HG02884 (cell line): ENCODE results near the gene ETHE1.
A peak's percentile ranks its signal among the peaks of the same experiment; 100 is the strongest.
"Not testable (repeated sequence)": the region's sequence is repeated elsewhere in the genome, so short reads cannot be mapped to it uniquely, and the experiment has no call there.

Experiments used
- ATAC-seq: cut with Tn5 transposase; IDR thresholded peaks from one replicate; pipeline ENCODE4 v1.9.1; 2021; ENCODE audit warnings: mild to moderate bottlenecking, moderate library complexity; ENCODE audit not compliant: unreplicated experiment

The ETHE1 gene

DNA sequence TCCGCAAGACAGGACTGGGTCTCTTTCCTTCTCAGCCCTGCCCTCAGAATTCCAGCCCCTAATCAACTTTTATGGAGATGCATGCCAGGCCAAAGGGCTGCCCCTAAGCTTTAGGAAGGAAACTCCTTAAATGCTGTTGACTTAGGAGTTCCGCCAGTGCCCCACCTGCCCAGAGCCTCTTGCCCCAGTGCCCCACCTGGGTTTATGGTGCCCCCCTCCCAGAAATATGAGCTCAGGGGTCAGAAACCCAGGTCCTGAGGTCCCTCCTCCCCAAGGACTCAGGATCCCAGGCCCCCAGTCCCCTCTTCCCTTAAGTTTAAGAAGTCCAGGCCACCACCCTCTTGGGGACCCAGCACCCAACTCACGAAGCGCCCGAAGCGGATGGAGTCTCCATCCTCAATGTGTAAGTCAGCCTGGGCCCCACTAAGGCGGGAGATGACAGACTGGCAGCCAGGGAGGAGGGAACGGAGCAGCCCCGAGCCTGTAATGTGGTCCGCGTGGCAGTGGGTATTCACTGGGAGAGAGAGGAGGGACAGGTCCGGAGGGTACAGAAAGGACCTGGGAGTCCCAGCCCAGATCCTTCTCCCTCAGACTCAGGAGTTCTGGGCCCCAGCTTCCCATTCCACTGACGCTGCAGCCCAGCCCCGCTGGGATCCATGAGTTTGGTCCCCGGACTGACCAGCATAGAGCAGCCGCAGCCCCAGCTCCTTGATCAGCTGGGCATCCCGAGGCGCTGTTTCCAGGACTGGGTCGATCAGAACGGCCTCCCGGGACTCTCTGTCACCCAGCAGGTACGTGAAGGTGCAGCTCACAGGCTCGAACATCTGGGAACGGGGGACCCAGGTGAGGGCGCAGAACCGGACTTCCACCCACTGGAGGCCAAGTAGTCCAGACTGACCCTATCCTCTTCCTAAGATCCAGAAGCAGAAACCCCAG is 897 bp downstream of the ETHE1 start:
- no peak for ATAC-seq

DNA sequence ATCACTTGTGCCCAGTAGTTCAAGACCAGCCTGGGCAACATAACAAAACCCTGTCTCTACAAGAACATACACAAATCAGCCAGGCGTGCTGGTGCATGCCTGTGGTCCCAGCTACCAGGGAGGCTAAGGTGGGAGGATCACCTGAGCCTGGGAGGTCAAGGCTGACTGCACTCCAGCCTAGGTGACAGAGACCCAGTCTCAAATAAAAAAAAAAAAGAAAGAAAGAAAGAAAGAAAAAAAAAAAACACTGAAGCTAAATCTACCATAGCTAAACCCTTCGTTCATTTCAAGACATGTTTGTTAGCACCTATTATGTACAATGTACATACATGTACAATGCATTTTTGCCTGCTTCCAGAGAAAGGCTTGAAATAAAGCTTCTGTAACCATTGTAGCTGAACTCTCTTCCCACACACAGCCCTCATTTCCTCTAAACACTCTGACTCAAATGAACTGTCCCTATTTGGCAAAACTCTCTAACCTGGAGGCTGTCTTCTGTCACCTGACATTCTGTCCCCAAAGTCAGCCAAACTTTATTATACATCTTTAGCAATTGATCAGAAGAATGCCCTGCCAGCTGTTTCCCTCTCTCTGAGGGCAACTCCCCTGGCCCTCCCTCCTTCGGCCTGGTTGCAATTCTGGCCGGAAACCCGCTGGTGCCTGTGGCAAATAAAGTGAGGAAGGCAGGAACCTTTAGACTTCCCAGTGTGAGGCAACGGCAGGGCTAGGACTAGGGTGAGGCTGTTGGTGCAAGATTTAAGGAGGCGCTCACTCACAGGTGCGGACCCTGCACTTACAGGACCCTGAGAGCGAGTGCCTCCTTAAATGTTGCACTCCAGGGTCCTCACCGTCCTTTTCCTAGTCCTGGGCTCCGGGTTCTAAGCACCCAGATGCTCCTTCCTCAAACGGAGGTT is 1.8 kb downstream of the ETHE1 start:
- ATAC-seq, result no peak

DNA sequence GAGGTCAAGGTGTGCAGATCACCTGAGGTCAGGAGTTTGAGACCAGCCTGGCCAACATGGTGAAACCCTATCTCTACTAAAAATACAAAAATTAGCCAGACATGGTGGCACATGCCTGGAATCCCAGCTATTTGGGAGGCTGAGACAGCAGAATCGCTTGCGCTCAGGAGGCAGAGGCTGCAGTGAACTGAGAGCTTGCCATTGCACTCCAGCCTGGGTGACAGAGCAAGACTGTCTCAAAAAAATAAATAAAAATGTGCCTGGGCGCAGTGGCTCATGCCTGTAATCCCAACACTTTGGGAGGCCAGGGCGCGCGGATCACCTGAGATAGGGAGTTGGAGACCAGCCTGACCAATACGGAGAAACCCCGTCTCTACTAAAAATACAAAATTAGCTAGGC is 3.3 kb downstream of the ETHE1 start:
- not testable (repeated sequence) for ATAC-seq

DNA sequence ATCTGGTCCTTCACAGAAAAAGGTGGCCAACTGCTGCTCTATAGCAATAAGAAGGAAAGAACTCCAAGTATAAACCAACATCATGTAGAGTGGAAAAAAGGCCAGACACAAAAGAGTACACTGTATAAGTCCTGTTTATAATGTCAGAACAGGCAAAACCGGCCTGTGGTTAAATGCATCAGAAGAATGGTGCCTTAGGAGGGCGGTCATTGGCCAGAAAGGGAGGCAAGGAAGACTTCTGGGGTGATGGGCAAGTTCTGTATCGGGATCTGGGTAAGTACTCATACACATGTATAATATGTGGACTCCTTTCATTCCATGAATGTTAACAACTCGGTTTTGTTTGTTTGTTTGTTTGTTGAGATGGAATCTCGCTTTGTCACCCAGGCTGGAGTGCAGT is 4.1 kb downstream of the ETHE1 start:
- ATAC-seq, result no peak

DNA sequence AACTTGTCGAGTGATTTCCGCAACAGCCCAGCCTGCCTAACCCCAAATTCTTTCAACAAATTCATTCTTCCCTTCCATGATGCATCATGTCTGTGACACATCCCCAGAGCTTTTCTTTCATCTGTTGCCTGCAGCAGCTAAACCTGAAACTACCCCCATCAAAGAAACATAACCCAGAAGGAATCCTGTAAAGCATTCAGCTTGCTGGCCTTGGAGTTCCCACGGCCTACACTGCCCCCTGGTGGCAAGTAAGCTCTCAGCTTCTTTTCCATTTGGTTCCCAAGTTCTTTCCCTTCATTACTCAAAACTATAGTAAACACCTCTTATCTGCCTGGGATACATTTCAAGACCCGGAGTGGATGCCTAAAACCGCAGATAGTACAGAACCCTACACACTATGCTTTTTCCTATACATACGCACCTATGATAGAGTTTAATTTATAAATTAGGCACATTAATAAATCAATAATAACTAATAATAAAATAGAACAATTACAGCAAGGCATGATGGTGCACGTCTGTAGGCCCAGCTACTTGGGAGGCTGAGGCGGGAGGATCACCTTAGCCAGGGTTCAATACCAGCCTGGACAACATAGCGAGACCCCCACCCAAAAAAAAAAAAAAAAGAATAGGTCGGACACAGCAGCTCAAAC is 7.4 kb downstream of the ETHE1 start:
- ATAC-seq, result no peak

DNA sequence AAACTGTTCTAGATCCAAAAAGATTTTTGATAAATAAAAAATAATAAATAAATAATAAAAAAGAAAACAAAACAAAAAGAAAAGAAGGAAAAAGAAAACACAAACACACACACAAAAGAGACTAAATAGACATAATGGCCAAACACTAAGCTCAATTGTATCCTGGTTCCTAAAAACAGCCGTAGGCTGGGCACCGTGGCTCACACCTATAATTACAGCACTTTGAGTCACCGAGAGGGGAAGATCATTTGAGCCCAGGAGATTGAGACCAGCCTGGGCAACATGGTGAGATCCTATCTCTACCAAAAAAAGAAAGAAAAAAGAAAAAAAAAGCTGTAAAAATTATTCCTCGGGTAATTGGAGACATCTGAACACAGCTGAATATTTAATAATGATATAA is 8.9 kb downstream of the ETHE1 start:
- no peak for ATAC-seq

DNA sequence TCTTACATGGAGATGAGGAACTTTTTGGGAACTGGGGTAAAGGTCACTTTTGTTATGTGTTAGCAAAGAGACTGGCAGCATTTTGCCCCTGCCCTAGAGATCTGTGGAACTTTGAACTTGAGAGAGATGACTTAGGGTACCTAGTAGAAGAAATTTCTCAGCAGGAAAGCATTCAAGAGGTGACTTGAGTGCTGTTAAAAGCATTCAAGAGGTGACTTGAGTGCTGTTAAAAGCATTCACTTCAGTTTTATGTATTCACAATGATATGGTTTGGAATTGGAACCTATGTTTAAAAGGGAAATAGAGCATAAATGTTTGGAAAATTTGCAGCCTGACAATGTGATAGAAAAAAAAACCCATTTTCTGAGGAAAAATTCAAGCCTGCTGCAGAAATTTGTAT is 14.6 kb downstream of the ETHE1 start:
- not testable (repeated sequence) for ATAC-seq

DNA sequence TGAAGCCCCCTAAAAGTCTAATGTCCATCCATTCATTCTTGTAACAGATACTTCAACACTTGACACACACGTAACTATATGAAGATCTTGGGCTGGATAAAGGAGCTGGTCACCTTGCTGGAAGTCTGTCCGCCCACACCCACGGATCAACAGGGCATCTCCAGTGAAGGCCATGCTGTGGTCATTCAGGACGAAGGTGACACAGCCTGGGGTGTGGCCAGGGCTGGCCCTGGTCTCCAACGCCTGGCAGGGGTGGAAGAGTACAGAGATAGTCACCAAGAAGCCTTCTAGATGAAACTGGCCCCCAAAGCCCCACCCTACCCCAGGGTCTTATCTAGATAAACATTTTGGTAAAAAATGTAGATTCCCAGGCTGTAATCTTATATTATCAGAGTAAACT is 15.7 kb downstream of the ETHE1 start:
- no peak for ATAC-seq

DNA sequence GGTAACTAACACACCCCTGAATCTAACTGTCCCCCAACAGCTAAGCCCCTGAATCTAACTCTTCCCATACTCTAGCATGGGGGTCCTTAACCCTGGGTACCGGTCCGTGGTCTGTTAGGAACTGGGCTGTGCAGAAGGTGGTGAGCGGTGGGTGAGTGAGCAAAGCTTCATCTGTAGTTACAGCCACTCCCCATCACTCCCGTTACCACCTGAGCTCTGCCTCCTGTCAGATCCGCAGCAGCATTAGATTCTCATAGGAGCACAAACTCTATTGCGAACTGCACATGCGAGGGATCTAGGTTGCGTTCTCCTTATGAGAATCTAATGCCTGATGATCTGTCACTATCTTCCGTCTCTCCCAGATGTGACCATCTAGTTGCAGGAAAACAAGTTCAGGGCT is 16.3 kb downstream of the ETHE1 start:
- no peak for ATAC-seq

DNA sequence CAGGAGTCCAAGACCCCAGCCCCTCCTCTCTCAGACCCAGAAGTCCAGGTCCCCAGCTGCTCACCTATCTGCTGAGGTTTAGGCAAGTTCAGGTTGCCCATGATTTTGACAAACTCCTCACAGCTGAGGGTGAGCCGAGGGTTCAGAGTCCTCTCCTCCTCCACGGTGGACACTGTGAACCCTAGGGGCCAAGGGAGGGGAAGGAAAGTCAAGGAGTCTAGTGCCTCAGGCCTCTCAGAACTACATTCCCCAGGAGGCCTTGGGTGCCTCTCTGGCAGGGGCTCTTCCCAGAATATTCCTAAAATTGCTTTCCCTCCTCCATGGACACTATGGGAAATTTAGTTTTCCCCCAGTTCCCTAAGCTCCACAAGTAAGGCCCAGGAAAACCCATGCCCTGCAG is 19.1 kb downstream of the ETHE1 start:
- ATAC-seq, result no peak

DNA sequence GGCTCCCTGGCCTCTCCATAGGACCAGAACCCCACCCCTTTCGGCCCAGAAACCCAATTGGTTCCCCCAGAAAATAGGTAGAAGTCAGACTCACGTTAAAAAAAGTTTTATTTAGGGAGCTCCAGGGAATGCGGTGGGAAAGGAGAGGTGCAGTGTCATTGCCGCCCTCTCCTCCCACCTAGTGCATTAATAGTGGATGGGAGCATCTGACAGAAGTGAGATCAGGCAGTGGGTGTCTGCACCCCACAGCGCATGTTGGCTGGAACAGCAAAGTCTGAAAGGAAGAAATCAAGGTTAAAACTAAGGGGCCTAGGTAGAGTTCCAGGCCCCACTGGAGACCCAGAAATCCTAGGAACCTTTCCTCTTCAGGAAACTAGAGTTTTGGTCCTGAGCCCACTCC is 20.4 kb downstream of the ETHE1 start:
- ATAC-seq, result no peak

DNA sequence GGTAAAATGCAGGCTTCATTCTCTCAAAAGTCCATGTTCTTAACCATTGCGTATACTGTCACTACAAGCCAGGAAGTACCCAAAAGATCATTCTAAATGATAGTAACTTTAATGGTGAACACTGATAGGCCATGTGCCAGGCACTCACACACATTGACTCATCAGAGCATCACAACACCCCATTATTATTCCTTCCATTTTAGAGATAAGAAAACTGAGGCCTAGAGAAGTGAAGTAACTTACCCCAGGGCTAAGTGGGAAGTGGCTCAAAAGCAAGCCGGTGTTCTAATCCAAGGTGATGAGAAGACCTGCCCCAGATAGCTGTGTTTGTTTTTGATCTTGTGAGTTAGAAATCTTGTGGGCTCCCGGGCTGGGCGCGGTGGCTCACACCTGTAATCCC is 21.1 kb downstream of the ETHE1 start:
- no peak for ATAC-seq

DNA sequence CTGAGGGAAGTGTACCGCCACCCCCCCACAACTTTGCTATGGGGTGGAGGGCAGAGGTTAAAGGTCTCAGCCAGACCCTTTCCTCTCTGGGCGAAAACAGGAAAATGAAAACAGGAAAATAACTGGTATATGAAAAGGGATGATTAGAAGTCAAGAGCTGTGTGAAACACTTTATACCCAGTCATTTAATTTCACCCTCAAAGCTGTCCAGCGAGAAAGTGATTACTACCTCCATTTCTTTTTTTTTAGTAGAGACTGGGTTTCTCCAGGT is 21.9 kb downstream of the ETHE1 start:
- no peak for ATAC-seq

DNA sequence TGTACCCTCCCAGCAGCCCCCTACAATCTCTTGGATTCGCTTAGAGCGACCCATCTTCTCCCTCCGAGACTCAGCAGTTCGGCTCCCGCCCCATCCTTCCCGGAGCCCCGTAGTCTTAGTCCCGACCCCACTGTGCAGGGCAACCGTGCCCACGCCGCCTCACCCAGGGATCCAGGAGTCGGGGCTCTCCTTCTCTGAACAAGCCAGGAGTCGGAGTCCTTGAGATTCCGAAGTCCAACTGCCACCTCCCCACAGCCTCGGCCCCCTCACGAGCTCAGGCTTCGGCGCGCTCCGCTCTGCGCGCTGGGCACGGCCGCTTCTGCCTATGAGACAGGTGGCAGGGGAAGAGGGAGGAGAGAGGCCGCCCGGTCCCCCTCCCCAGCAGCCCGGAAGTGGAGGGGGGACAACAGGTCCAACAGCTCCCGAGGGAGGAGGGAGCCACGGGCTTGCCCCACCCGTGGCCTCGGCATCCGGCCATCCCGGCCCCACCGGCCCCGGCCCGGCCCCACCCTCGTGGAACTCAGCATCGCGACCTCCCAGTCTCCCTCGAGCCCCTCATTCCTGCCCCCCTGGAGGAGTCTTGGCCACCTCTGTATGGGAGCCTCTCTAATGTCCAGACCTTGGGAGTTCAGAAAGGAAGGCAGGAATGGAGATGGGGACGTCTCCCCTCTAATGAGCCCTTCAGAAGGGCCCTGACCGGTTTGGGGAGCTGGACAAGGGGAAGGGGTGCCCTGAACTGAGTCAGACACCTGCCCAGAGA is 22.4 kb downstream of the ETHE1 start, which contains the start of gene PHLDB3:
Gene PHLDB3, minus strand, starts transcription at position 321 of the 760 bp plus-strand sequence. CDS start 628 bp downstream, outside the sequence.
- peak; percentile 24 for ATAC-seq

DNA sequence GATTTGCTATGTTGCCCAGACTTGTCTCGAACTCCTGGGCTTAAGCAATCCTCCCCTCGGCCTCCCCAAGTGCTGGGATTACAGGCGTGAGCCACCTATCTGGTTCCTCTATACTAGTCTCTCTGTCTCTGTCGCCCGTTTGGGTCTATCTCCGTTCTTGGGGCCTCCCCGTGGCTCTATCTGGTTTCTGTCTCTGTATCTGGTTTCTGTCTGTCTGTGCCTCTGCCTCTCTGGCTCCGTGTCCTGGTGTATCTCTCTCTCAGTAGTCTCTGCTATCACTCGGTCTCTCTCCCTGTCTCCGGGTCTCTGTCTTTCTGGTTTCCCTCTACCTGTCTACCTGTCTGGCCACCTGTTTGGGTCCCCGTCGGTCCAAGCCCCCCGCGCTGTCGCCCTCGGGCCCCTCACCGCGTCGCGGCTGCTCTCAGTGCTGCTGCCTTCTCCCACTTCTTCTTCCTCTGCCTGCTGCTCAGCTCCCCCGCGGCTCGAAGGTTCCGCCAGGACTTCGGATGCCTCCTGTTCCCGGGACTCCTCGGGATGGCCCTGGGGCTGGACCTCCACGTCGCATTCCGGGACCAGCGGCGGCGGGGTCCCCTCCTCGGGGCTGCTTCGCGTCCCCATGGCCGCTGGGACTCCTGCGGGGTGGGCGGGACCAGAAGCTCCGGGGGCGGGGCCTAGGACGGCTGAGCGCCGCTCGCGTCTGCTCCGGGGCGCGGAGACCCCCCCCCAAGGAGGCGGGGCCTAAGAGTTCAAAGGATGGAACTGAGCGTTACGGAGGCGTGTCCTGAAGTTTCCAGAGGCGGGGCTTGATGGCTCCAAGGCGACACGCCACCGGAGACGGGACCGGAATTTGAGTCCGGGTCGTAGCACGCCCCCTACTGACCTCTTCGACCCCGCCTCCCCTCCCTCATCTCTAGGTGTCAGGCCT is 23.2 kb downstream of the ETHE1 start:
- peak; percentile 86 for ATAC-seq

DNA sequence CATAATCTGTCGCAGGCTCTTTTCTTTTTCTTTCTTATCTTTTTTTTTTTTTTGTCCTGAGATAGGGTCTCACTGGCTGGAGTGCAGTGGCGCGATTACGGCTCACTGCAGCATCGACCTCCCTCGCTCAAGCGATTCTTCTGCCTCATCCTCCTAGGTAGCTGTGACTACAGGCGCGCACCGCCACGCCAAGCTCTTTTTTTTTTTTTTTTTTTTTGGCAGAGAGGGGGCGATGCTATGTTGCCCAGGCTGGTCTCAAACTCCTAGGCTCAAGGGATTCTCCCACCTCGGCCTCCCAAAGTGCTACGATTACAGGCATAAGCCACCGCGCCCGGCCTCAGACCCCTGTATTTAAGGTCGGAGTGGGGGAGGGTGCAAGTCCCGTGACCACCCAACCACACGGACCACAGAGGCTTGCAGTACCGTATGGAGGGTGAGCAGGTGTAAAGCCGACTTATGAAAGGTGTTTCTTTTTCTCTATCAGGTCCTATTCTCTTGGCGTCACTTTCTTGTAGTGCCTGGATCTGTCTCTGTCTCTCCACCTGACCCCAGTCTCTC is 24.5 kb downstream of the ETHE1 start:
- ATAC-seq, result no peak

DNA sequence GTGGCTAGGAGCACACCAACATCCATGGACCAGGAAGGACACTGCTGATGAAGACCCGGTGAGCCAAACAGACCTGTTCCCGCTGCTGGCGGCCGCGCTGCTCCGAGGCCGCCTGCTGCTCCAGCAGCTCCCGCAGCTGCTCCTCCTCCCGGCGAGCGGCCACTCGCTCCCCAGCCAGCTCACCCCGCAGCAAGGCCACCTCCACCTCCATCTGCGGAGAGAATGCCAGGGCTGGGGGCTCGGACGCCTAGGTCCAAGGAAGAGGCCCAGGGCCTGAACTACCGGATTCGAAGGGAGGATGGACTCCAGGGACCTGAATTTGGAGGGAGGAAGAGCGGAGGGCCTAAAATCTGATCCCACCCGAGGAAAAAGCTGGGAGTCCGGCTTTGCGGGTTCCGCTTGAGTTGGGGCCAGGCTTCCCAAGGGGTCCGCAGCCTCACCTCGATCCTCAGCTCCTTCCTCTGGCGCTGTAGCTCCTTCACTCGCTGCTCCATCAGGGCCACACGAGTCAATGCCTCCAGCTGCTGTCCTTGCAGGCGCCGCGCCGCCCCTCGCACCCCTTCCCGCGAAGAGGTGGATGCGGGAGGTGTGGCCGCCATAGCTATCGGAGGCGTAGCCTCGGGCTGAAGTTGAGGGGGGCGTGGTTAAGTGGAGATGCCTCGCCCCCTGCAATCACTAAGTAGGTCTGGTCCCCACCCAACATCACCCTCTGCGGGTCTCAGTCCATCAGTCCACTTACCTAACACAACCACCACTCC is 25.2 kb downstream of the ETHE1 start:
- ATAC-seq, result no peak

DNA sequence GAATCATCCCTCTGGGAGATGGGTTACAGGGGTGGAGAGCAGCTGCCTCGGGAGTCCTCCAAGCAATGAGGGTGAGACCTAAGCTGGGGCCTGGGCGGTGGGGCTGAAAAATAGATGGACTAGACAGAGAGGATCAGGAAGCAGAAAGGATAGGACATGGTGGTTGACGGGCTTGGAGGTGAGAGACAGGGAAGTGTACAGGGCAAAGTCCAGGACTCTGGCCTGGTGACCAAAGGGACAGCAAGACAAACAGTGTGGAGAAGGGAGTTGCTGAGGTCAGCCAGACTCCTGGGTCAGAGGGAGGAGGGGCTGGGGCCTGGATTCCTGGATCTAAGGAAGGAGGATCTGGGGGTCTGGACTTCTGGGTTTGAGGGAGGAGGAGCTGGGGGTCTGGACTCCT is 28.0 kb downstream of the ETHE1 start:
- ATAC-seq, result no peak
